ENCODE data around the gene MTHFSD. TPM values are rescaled to one million over a fixed set of nuclear protein-coding genes. Genes with fewer than 3 reads are reported as not detected.

MTHFSD gene
- total and polyA plus RNA-seq, 10 of the 15 experiments (the other 5 are each of a cell fraction or from before 2014, with no cell fraction given): 2.2 to 24.5 (median 18.1) TPM

DNA sequence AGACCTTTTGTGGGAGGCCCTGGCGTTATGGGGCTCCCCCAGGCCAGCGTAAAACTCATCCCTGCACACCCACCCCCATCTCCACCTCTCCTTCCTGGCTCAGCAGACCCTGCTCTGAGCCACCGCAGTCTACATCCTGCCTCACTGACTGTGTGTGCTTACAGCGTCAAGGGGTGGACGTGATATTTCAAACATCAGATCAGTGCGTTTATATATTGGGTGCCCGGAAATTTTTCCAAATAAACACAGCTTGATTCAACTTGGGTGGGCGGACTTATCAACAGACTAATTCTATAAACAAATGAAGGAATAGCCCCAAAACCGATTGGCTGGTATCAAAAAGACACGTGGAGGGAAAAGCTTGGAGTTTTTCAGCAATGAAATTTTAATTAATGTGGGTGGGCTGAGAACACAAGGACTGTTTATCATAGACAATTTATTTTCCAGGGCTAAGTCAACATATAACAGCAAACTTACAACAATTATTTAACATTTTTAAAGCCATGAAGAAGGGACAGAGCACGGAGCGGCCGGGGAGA, 23.1 kb upstream of the MTHFSD start, which contains the start of gene FOXL1:
Gene FOXL1 (plus strand): TSS at position 489 of the 539 bp plus-strand sequence. CDS start 175 bp downstream, outside the sequence.
- no TSS peak for BruUV-seq (replicated peaks)
- CTCF ChIA-PET: no interaction called here
- no peaks in the 10 kb centered on the region for H3K79me2 ChIP-seq (ENCODE audit: control insufficient read depth, insufficient read depth, low read length)
- TF ChIP-seq, protein P1, sequence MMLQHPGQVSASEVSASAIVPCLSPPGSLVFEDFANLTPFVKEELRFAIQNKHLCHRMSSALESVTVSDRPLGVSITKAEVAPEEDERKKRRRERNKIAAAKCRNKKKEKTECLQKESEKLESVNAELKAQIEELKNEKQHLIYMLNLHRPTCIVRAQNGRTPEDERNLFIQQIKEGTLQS (IDR thresholded peaks at IDR 0.05; ENCODE audit: borderline replicate concordance, extremely low read depth, low read depth, low read length): no peak
- ATAC-seq (no peak), DNase-seq (ENCODE audit: low read depth, low spot score) (no peak), FAIRE-seq (no peak)
- H3K27ac ChIP-seq (ENCODE audit: control insufficient read depth, insufficient read depth): no peak within 1 kb of the TSS
- RAD21 ChIA-PET (ENCODE audit: unreplicated experiment): interaction anchor here (0.8 kb wide), 1 partner anchor 184 kb away, joined by 3 read pairs; no protein-coding TSS in a partner anchor
- no peaks in the 10 kb centered on the region for H3K9me3 ChIP-seq (replicated peaks; ENCODE audit: control insufficient read depth, insufficient read depth, low read length)
- 41% methylated on average over 13 of the region's 13 CpGs for WGBS (ENCODE audit: insufficient coverage, insufficient replicate concordance, low lambda C conversion rate, missing lambda C conversion rate)
- no peak within 1 kb of the TSS for H2AFZ ChIP-seq (ENCODE audit: control insufficient read depth, low read depth, low read length)
- peaks cover under 1 to 4% of the 10 kb centered on the region in 2 experiments; a peak in 3 of 4 replicates for H3K27me3 ChIP-seq (replicated peaks in 1 of 2; ENCODE audit: control insufficient read depth in 2 of 2, insufficient read depth in 2 of 2, low read length in 1 of 2)
- no peak within 1 kb of the TSS for H3K4me2 ChIP-seq (ENCODE audit: control insufficient read depth, insufficient read depth)
- in situ Hi-C loops (cut with MboI): no loop called here
- POLR2A ChIA-PET: no interaction called here
- SMC1A ChIA-PET (ENCODE audit: uncharacterized antibody, unreplicated experiment): no interaction called here
- intact Hi-C loops (cut with micrococcal nuclease; ENCODE audit: unreplicated experiment): no loop called here
- no peaks in the 10 kb centered on the region for H3K4me1 ChIP-seq (ENCODE audit: control insufficient read depth, insufficient read depth, low read length)
- no peak within 1 kb of the TSS for H3K9ac ChIP-seq (ENCODE audit: control insufficient read depth, insufficient read depth, low read length)
- H4K20me1 ChIP-seq (ENCODE audit: control insufficient read depth, insufficient read depth): no peaks in the 10 kb centered on the region
- no peaks in the 10 kb centered on the region for H3K36me3 ChIP-seq (ENCODE audit: control insufficient read depth in 2 of 2, insufficient read depth in 2 of 2, low read length in 1 of 2)
- no peak within 1 kb of the TSS for H3K4me3 ChIP-seq

DNA sequence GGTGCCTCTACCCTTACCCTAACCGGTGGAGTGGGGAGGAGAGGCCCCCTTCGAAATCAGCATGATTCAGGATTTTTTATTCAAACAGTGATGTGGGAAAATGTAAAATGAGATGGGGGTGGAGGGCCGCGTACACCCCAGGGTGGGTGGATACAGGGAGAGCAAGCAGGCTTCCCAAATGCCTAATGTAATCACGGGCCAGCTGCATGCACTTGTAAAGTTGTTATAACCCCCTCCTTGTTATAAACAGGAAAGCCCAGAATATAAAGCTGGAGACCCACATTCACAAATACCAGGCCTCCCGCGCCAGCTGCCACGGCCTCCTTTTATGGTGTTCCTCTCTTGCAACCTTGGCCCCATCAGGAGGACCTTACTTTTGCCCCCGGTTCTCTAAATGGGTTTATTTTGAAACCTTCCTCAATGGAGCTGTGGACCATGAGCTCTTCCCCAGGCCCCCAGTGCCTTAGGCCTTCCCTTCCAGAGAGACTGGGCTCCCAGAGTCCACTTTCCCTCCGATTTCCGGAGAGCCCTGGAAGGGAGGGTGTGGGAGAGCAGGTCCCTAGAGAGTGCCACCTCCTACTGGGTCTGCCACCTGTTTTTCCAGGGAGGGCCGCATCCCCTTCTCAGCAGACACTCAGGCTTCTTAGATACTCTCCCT, 22.4 kb upstream of the MTHFSD start:
- no peak overlapping the region for H3K9ac ChIP-seq (ENCODE audit: control insufficient read depth, insufficient read depth, low read length)
- RAD21 ChIA-PET (ENCODE audit: unreplicated experiment): interaction anchor here (0.8 kb wide), 1 partner anchor 185 kb away, joined by 3 read pairs; no protein-coding TSS in a partner anchor
- H3K4me2 ChIP-seq (ENCODE audit: control insufficient read depth, insufficient read depth): no peak overlapping the region
- TF ChIP-seq, protein P2, sequence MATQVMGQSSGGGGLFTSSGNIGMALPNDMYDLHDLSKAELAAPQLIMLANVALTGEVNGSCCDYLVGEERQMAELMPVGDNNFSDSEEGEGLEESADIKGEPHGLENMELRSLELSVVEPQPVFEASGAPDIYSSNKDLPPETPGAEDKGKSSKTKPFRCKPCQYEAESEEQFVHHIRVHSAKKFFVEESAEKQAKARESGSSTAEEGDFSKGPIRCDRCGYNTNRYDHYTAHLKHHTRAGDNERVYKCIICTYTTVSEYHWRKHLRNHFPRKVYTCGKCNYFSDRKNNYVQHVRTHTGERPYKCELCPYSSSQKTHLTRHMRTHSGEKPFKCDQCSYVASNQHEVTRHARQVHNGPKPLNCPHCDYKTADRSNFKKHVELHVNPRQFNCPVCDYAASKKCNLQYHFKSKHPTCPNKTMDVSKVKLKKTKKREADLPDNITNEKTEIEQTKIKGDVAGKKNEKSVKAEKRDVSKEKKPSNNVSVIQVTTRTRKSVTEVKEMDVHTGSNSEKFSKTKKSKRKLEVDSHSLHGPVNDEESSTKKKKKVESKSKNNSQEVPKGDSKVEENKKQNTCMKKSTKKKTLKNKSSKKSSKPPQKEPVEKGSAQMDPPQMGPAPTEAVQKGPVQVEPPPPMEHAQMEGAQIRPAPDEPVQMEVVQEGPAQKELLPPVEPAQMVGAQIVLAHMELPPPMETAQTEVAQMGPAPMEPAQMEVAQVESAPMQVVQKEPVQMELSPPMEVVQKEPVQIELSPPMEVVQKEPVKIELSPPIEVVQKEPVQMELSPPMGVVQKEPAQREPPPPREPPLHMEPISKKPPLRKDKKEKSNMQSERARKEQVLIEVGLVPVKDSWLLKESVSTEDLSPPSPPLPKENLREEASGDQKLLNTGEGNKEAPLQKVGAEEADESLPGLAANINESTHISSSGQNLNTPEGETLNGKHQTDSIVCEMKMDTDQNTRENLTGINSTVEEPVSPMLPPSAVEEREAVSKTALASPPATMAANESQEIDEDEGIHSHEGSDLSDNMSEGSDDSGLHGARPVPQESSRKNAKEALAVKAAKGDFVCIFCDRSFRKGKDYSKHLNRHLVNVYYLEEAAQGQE (IDR thresholded peaks at IDR 0.05; ENCODE audit: low read depth, low read length): no peak
- no peak for TF ChIP-seq LARP7 (IDR thresholded peaks at IDR 0.05)
- no peak for TF ChIP-seq JUNB (IDR thresholded peaks at IDR 0.05)
- TF ChIP-seq SPI1 (IDR thresholded peaks at IDR 0.05; ENCODE audit: borderline replicate concordance, insufficient read depth, low read depth, low read length): no peak
- TF ChIP-seq, protein P3, sequence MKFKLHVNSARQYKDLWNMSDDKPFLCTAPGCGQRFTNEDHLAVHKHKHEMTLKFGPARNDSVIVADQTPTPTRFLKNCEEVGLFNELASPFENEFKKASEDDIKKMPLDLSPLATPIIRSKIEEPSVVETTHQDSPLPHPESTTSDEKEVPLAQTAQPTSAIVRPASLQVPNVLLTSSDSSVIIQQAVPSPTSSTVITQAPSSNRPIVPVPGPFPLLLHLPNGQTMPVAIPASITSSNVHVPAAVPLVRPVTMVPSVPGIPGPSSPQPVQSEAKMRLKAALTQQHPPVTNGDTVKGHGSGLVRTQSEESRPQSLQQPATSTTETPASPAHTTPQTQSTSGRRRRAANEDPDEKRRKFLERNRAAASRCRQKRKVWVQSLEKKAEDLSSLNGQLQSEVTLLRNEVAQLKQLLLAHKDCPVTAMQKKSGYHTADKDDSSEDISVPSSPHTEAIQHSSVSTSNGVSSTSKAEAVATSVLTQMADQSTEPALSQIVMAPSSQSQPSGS (IDR thresholded peaks at IDR 0.05; ENCODE audit: low read length): no peak
- no peak for TF ChIP-seq NR2C2 (IDR thresholded peaks at IDR 0.05; ENCODE audit: borderline replicate concordance, control insufficient read depth, insufficient read length, low read depth)
- no peak for TF ChIP-seq TCF3 (IDR thresholded peaks at IDR 0.05; ENCODE audit: borderline replicate concordance, insufficient read depth, low read depth, low read length)
- TF ChIP-seq CHD4 (IDR thresholded peaks at IDR 0.05): no peak
- TF ChIP-seq RUNX3 (IDR thresholded peaks at IDR 0.05; ENCODE audit: low read length): no peak

More for the DNA sequence above, 22.4 kb upstream of the MTHFSD start:
- in situ Hi-C loops (cut with MboI): no loop called here
- H3K79me2 ChIP-seq (ENCODE audit: control insufficient read depth, insufficient read depth, low read length): no peaks in the 10 kb centered on the region
- BruUV-seq (replicated peaks): no TSS peak
- intact Hi-C loops (cut with micrococcal nuclease; ENCODE audit: unreplicated experiment): no loop called here
- no peak overlapping the region for H2AFZ ChIP-seq (ENCODE audit: control insufficient read depth, low read depth, low read length)
- no peak for FAIRE-seq
- no peak for DNase-seq (ENCODE audit: low read depth, low spot score)
- H3K27me3 ChIP-seq (replicated peaks in 1 of 2; ENCODE audit: control insufficient read depth in 2 of 2, insufficient read depth in 2 of 2, low read length in 1 of 2): peaks cover 2 to 4% of the 10 kb centered on the region in 2 experiments; a peak in 3 of 4 replicates
- no peak overlapping the region for H3K27ac ChIP-seq (ENCODE audit: control insufficient read depth, insufficient read depth)
- WGBS (ENCODE audit: insufficient coverage, insufficient replicate concordance, low lambda C conversion rate, missing lambda C conversion rate): 53% methylated on average over 12 of the region's 12 CpGs
- H3K9me3 ChIP-seq (replicated peaks; ENCODE audit: control insufficient read depth, insufficient read depth, low read length): no peaks in the 10 kb centered on the region
- no peaks in the 10 kb centered on the region for H4K20me1 ChIP-seq (ENCODE audit: control insufficient read depth, insufficient read depth)
- H3K4me1 ChIP-seq (ENCODE audit: control insufficient read depth, insufficient read depth, low read length): no peaks in the 10 kb centered on the region
- no peak for ATAC-seq
- no peak overlapping the region for H3K4me3 ChIP-seq
- CTCF ChIA-PET: interaction anchor here (1.6 kb wide), 1 partner anchor 13 kb away, joined by 7 read pairs; no protein-coding TSS in a partner anchor
- POLR2A ChIA-PET: no interaction called here
- SMC1A ChIA-PET (ENCODE audit: uncharacterized antibody, unreplicated experiment): no interaction called here
- H3K36me3 ChIP-seq (ENCODE audit: control insufficient read depth in 2 of 2, insufficient read depth in 2 of 2, low read length in 1 of 2): no peaks in the 10 kb centered on the region

All from GM12878 (cell line).